ENCODE measurements around the gene EFCAB11.

EFCAB11 gene

GRCh38 chr14:89755816-89756215 lies 198.7 kb downstream of the EFCAB11 start:
- TF ChIP-seq SUZ12 (IDR thresholded peaks at IDR 0.05; ENCODE audit: extremely low read depth, insufficient read depth, insufficient read length) (no peak), YY1 (IDR thresholded peaks at IDR 0.05; ENCODE audit: insufficient read depth, insufficient read length) (no peak), ZNF274 (IDR thresholded peaks at IDR 0.05; ENCODE audit: low read depth, low read length) (no peak)
- no peaks in the 10 kb centered on the region for H3K27me3 ChIP-seq (ENCODE audit: insufficient read depth, insufficient read length)
- H3K9me3 ChIP-seq (ENCODE audit: insufficient read depth, low read length): peaks cover 10% of the 10 kb centered on the region; the same call in 1 of the 2 replicates
- H3K36me3 ChIP-seq (ENCODE audit: insufficient read depth, insufficient read length, low read length): no peaks in the 10 kb centered on the region
- DNase-seq (ENCODE audit: low read depth, low spot score): no peak
- H3K4me1 ChIP-seq (ENCODE audit: insufficient read depth, insufficient read length): no peaks in the 10 kb centered on the region
- H3K4me3 ChIP-seq (ENCODE audit: insufficient read length, low read depth): no peak overlapping the region
- no peak overlapping the region for H3K9ac ChIP-seq (ENCODE audit: insufficient read length, low read depth)

- DNase-seq (ENCODE audit: low read depth, low spot score): no peak
- Histone ChIP-seq H3K9me3 (ENCODE audit: insufficient read depth, low read length) (peaks cover 10% of the 10 kb centered on the region; the same call in 1 of the 2 replicates), H3K27me3 (ENCODE audit: insufficient read depth, insufficient read length) (no peaks in the 10 kb centered on the region), H3K4me1 (ENCODE audit: insufficient read depth, insufficient read length) (no peaks in the 10 kb centered on the region), H3K36me3 (ENCODE audit: insufficient read depth, insufficient read length, low read length) (no peaks in the 10 kb centered on the region), H3K9ac (ENCODE audit: insufficient read length, low read depth) (no peak overlapping the region), H3K4me3 (ENCODE audit: insufficient read length, low read depth) (no peak overlapping the region)
- TF ChIP-seq YY1 (IDR thresholded peaks at IDR 0.05; ENCODE audit: insufficient read depth, insufficient read length) (no peak), SUZ12 (IDR thresholded peaks at IDR 0.05; ENCODE audit: extremely low read depth, insufficient read depth, insufficient read length) (no peak), ZNF274 (IDR thresholded peaks at IDR 0.05; ENCODE audit: low read depth, low read length) (no peak)
These were observed 200.6 kb downstream of the EFCAB11 start for GRCh38 chr14:89753828-89754412.

- DNase-seq (ENCODE audit: low read depth, low spot score): no peak
- H3K27me3 ChIP-seq (ENCODE audit: insufficient read depth, insufficient read length): no peaks in the 10 kb centered on the region
- H3K9ac ChIP-seq (ENCODE audit: insufficient read length, low read depth): no peak overlapping the region
- H3K4me3 ChIP-seq (ENCODE audit: insufficient read length, low read depth): no peak overlapping the region
- H3K4me1 ChIP-seq (ENCODE audit: insufficient read depth, insufficient read length): no peaks in the 10 kb centered on the region
- TF ChIP-seq SUZ12 (IDR thresholded peaks at IDR 0.05; ENCODE audit: extremely low read depth, insufficient read depth, insufficient read length): no peak
- TF ChIP-seq YY1 (IDR thresholded peaks at IDR 0.05; ENCODE audit: insufficient read depth, insufficient read length): no peak
- TF ChIP-seq ZNF274 (IDR thresholded peaks at IDR 0.05; ENCODE audit: low read depth, low read length): no peak
- peaks cover 16% of the 10 kb centered on the region; the same call in 1 of the 2 replicates for H3K9me3 ChIP-seq (ENCODE audit: insufficient read depth, low read length)
- no peaks in the 10 kb centered on the region for H3K36me3 ChIP-seq (ENCODE audit: insufficient read depth, insufficient read length, low read length)
These were observed 203.6 kb downstream of the EFCAB11 start for GRCh38 chr14:89750908-89751392.

GRCh38 chr14:89750281-89750755 lies 204.2 kb downstream of the EFCAB11 start:
- H3K27me3 ChIP-seq (ENCODE audit: insufficient read depth, insufficient read length): no peaks in the 10 kb centered on the region
- no peak for TF ChIP-seq YY1 (IDR thresholded peaks at IDR 0.05; ENCODE audit: insufficient read depth, insufficient read length)
- TF ChIP-seq SUZ12 (IDR thresholded peaks at IDR 0.05; ENCODE audit: extremely low read depth, insufficient read depth, insufficient read length): no peak
- no peak overlapping the region for H3K9ac ChIP-seq (ENCODE audit: insufficient read length, low read depth)
- H3K4me3 ChIP-seq (ENCODE audit: insufficient read length, low read depth): no peak overlapping the region
- no peaks in the 10 kb centered on the region for H3K4me1 ChIP-seq (ENCODE audit: insufficient read depth, insufficient read length)
- no peak for DNase-seq (ENCODE audit: low read depth, low spot score)
- H3K36me3 ChIP-seq (ENCODE audit: insufficient read depth, insufficient read length, low read length): no peaks in the 10 kb centered on the region
- H3K9me3 ChIP-seq (ENCODE audit: insufficient read depth, low read length): peaks cover 10% of the 10 kb centered on the region; the same call in 1 of the 2 replicates

GRCh38 chr14:89748004-89748403 lies 206.5 kb downstream of the EFCAB11 start:
- Histone ChIP-seq H3K4me3 (ENCODE audit: insufficient read length, low read depth) (no peak overlapping the region), H3K4me1 (ENCODE audit: insufficient read depth, insufficient read length) (no peaks in the 10 kb centered on the region), H3K27me3 (ENCODE audit: insufficient read depth, insufficient read length) (no peaks in the 10 kb centered on the region), H3K9me3 (ENCODE audit: insufficient read depth, low read length) (0 out of 2 replicates have a peak, but pooled peaks cover 6% of the 10 kb centered on the region), H3K36me3 (ENCODE audit: insufficient read depth, insufficient read length, low read length) (no peaks in the 10 kb centered on the region), H3K9ac (ENCODE audit: insufficient read length, low read depth) (no peak overlapping the region)
- no peak for DNase-seq (ENCODE audit: low read depth, low spot score)
- TF ChIP-seq SUZ12 (IDR thresholded peaks at IDR 0.05; ENCODE audit: extremely low read depth, insufficient read depth, insufficient read length) (no peak), ZNF274 (IDR thresholded peaks at IDR 0.05; ENCODE audit: low read depth, low read length) (no peak), YY1 (IDR thresholded peaks at IDR 0.05; ENCODE audit: insufficient read depth, insufficient read length) (no peak)

GRCh38 chr14:89747126-89747525 lies 207.4 kb downstream of the EFCAB11 start:
- Histone ChIP-seq H3K4me3 (ENCODE audit: insufficient read length, low read depth) (no peak overlapping the region), H3K9me3 (ENCODE audit: insufficient read depth, low read length) (peaks cover 15% of the 10 kb centered on the region; the same call in 1 of the 2 replicates), H3K27me3 (ENCODE audit: insufficient read depth, insufficient read length) (no peaks in the 10 kb centered on the region), H3K4me1 (ENCODE audit: insufficient read depth, insufficient read length) (no peaks in the 10 kb centered on the region), H3K9ac (ENCODE audit: insufficient read length, low read depth) (no peak overlapping the region), H3K36me3 (ENCODE audit: insufficient read depth, insufficient read length, low read length) (no peaks in the 10 kb centered on the region)
- TF ChIP-seq SUZ12 (IDR thresholded peaks at IDR 0.05; ENCODE audit: extremely low read depth, insufficient read depth, insufficient read length) (no peak), ZNF274 (IDR thresholded peaks at IDR 0.05; ENCODE audit: low read depth, low read length) (no peak), YY1 (IDR thresholded peaks at IDR 0.05; ENCODE audit: insufficient read depth, insufficient read length) (no peak)
- DNase-seq (ENCODE audit: low read depth, low spot score): no peak

GRCh38 chr14:89746654-89747053 lies 207.9 kb downstream of the EFCAB11 start:
- TF ChIP-seq SUZ12 (IDR thresholded peaks at IDR 0.05; ENCODE audit: extremely low read depth, insufficient read depth, insufficient read length) (no peak), ZNF274 (IDR thresholded peaks at IDR 0.05; ENCODE audit: low read depth, low read length) (no peak), YY1 (IDR thresholded peaks at IDR 0.05; ENCODE audit: insufficient read depth, insufficient read length) (no peak)
- DNase-seq (ENCODE audit: low read depth, low spot score): no peak
- peaks cover 18% of the 10 kb centered on the region; the same call in 1 of the 2 replicates for H3K9me3 ChIP-seq (ENCODE audit: insufficient read depth, low read length)

More at GRCh38 chr14:89746654-89747053, 207.9 kb downstream of the EFCAB11 start:
- H3K36me3 ChIP-seq (ENCODE audit: insufficient read depth, insufficient read length, low read length): no peaks in the 10 kb centered on the region
- H3K4me3 ChIP-seq (ENCODE audit: insufficient read length, low read depth): no peak overlapping the region
- no peaks in the 10 kb centered on the region for H3K4me1 ChIP-seq (ENCODE audit: insufficient read depth, insufficient read length)
- H3K27me3 ChIP-seq (ENCODE audit: insufficient read depth, insufficient read length): no peaks in the 10 kb centered on the region
- no peak overlapping the region for H3K9ac ChIP-seq (ENCODE audit: insufficient read length, low read depth)
